Uterus (tissue), 2 donors: ENCODE data around the gene SPATA24.

Experiments used
- CTCF ChIP-seq, 4 experiments: fragments of 200-600 bp in 2 of 4; fragments of 450-650 bp in 2 of 4; sonication (generic) in 2 of 4; IDR thresholded peaks; one replicate each; pipeline ENCODE4 v1.5.1; 2016 to 2019; ENCODE audit warnings: antibody characterized with exemption in 4 of 4, mild to moderate bottlenecking in 2 of 4, moderate library complexity in 1 of 4
- POLR2A ChIP-seq, 2 donors: fragments of 450-650 bp; IDR thresholded peaks; one replicate each; pipeline ENCODE4 v1.6.1; 2016; ENCODE audit warnings: antibody characterized with exemption in 2 of 2, mild to moderate bottlenecking in 1 of 2, moderate library complexity in 1 of 2

- TF ChIP-seq CTCF (IDR thresholded peaks at IDR 0.05) (no peak), POLR2A (IDR thresholded peaks at IDR 0.05) (no peak)
Measured at GRCh38 chr5:139383993-139384590, 19.8 kb downstream of the SPATA24 start.
